Mucosa of gallbladder (tissue), 1 donor: ENCODE results near the gene CCDC85C. TPM values are rescaled to one million over a fixed set of nuclear protein-coding genes. Genes with fewer than 3 reads are reported as not detected.
A peak's percentile ranks its signal among the peaks of the same experiment; 100 is the strongest.
"Not testable (repeated sequence)": the region's sequence is repeated elsewhere in the genome, so short reads cannot be mapped to it uniquely, and the experiment has no call there.

Experiments
- DNase-seq: peaks from one replicate; pipeline ENCODE4 v3.0.0-alpha.2; 2020; ENCODE audit warnings: low spot score
- total RNA-seq: library from RNA; stranded (reverse); gene quantifications from one replicate; pipeline ENCODE4 v1.2.1, GENCODE V29; 2021
- donor health status: DM: no; HTN: no; CAD: no.

CCDC85C gene
- 41.3 TPM for total RNA-seq

DNA sequence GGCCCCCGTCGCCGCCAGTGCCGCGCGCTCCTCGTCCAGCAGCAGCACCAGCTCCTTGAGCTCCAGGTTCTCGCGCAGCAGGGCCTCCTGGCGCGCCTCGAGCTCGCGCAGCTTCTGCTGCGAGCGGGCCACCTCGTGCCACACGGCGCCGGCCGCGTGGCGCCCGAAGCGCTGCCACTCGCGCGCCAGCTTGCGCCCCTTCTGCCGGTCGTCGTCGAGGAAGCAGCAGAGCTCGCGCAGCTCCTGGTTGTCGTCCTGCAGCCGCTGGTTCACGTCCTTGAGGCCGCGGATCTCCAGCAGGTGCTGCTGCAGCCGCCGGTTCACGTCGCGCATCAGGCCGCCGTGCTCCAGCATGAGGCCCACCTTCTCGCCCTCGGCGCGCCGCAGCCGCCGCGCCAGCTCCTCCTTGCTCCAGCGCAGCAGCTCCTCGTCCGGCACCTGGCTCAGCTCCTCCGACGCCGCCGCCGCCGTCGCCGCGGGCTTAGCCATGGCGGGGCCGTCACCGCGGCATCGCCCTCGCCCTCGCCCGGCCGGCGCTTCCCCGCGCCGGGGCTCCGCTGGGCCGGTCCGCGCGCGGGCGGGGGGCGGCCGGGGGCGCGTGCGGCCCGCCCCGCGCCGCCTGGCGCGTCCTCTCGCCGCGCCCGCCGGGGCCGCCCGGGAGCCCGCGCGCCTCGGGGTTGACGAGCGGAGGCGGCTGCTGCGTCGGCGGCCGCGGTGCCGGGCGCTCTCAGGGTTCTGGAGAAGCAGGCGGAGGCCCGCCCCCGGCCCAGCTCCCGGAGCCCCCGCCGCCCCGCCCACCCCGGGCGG, at the start of gene CCDC85C:
Gene CCDC85C (minus strand): TSS at position 737 of the 807 bp plus-strand sequence. CDS start 248 bp downstream, at position 489.
- DNase-seq: peak; percentile 24

DNA sequence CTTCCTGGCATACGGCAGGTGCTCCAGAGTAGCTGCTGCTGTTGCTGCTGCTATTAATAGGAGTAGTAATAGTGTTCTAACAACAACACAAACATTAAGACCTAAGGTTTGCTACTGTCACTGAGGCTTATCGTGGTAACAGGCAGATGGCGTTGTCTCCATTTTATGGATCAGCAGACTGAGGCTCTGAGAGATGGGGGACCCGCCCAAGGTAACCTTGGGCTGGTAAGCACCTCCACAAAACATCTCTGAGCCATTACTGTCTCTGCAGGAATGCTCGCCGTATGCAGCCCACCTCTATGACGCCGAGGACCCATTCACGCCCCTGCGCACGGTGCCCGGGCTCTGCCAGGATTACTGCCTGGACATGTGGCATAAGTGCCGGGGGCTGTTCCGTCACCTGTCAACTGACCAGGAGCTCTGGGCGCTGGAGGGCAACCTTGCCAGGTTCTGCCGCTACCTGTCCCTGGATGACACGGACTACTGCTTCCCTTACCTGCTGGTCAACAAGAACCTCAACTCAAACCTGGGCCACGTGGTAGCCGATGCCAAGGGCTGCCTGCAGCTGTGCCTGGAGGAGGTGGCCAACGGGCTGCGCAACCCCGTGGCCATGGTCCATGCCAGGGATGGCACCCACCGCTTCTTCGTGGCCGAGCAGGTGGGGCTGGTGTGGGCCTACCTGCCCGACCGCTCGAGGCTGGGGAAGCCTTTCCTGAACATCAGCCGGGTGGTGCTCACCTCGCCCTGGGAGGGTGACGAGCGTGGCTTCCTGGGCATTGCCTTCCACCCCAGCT, 48.1 kb upstream of the CCDC85C start:
- no peak for DNase-seq

DNA sequence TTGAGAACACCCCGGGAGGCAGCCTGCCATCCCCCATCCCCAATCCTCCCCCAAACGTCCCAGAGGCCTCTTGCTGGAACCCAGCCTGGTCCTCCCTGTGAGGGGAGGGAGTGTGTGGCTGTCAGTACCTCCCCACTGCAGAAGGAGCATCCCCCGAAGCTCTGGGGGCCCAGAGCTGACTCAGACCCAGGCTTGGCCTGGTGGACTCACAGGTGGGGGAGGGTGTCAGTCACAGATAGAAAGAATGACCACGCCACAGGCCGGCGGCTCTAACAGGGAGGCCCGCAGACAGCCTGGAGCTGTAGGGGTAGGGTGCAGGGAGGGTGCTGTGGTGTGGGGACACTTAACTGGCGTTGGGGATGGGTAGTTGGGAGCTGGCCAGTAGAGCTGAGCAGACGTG, 46.2 kb upstream of the CCDC85C start:
- DNase-seq: no peak

DNA sequence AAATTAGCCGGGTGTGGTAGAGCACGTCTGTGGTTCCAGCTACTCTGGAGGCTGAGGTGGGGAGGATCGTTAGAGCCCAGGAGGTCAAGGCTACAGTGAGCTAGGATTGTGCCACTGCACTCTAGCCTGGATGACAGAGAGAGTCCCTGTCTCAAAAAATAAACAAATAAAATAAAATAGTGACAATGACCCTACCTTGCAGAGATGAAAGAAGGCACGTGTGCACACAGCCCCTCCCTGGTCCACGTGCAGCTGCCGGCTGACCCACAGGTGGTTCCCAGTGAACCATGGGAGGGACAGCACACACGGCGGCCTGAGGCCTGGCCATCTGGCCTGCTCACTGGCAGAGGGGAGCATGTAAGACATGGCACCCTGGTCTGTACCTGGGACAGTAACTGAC, 45.6 kb upstream of the CCDC85C start:
- no peak for DNase-seq

DNA sequence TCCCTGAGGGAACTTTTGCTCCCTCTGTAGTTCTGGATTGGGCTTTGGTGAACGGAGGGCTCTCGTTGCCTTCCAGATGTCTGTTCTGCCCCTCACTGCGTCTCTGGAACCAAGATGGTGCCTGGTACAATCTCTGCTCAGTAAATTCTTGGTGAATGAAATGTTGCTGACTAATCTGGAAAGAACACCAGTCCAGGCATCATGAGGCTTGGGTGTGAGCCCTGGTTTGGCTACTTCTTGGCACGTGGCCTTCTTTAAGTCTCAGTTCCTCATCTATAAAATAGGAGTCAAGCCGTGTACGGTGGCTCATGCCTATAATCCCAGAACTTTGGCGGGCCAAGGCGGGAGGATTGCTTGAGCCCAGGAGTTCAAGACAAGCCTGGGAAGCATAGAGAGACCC, 45.2 kb upstream of the CCDC85C start:
- DNase-seq: no peak

DNA sequence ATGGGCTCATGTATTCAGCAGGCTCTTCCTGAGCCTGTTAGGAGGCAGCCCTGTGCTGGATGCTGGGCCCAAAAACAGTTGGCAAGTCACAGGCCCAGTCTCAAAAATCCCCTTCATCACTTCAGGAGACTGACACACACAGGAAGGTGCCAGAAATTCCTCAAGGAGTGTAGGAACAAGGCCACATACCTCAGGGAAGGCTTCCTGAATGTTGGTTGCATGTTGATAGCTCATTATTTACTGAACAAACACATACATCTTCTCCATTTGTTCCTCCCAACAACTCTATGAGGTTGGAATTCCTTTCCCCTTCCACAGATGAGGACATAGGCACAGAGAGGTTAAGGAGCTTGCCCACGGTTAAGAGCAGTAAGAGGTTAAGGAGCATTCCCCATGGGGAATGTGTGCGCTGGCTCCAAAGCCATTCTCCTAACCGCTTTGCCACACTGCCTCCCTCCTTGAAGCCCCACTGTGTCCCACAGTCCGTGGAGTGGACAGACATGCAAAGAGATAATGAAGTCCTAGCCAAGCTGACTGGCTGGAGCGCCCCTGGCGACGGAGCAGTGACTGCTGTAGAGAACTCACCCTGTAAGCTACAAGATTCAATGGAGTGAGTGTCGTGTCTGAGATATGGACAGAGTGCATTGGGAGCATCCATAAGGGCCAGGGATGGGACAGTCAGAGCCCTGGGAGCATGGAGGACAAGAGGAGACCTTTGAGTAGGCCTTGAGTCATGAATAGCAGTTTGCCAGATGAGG, 44.2 kb upstream of the CCDC85C start:
- no peak for DNase-seq

DNA sequence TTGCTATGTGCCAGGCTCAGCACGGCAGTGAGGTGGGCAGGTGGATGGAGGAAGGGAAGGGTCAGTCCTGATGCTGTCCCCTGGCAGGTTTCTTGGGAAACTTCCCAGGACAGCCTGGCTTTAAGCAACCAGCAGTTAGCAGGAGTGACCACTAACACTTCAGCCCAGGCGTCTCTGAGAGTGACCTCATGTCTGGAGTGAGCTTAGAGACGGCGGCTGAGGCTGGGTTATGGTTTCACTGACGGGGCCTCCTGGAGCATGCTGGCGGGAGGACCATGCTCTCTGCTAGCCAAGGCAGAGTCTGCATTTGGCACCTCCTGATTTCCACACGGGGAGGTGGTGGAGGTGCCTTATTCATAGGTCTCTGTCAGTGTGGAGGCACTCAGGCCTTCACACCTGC, 43.4 kb upstream of the CCDC85C start:
- DNase-seq: no peak

DNA sequence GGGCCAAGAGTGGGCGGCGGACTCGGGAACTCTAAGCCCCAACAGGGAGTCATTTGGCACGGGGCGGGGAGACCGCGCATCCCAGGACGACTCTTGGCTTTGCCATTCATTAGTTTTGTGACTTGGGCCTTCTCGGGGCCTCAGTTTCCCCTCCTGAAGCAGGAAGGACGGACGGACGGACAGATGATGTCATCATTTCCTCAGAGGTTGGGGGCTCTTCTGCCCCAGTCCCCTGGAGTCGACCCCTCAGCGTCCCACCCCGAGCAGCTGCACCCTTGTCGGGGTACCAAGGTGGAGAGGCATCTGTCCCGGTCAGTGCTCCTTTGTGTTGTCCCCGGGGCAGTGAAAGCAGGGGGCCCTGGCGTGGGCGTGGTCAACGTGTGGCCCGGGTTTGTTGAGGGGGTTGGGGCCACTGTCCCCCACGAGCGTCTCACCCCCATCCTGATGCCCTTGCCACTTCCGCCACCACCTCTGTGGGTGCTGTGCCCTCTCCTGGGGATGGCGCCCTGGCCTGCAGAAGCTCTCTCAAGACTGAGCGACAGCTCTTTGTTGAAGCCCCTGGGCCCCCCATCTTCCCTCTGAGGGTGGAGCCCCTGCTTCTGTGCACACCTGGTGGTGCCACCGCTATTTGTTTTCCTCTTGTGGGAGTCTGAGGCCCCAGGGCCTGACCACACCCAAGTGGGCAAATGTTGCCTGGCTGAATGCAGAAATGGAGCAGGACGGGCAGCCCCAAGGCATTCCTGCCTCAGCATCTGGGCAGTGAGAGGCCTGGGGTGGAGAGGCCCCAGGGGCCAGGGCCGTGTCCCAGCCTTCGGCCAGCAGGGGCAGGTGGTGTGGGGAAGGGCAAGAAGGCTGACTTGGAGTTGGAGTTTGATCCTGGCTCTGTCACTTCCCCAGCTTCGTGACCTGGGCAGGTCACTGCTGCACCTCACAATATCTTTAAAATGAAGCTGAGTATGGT, 41.8 kb upstream of the CCDC85C start:
- DNase-seq: no peak

DNA sequence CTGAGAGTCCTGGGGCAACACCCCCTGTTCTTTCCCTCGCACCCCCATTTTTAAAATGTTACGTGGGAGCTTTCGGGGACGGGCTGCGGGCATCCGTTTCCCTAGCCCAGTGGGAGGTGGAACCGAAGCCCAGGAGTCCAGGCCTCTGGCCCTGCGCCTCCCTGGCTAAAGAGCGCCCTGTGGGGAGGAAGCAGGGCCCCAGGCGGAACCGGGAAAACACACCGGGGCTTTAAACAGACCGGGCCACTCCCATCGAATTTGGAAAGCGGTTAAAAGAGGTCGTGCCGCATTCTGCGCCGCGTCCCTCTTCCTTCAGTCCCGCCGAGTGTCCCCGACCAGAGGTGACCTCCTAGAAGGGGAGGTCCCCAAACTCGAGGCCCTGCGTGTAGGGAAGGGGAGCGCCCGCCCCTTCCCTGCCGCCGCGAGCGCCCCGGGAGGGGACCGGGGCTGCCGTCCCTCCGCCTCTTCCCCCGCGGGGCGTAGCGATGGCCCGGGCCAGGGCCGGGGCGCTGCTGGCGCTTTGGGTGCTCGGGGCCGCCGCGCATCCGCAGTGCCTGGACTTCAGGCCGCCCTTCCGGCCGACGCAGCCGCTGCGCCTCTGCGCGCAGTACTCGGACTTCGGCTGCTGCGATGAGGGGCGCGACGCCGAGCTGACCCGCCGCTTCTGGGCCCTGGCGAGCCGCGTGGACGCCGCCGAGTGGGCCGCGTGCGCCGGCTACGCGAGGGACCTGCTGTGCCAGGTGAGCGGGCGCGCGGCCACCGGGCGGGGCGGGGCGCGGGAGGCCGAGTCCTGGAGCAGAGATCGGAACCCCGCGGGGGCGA, 40.9 kb upstream of the CCDC85C start, which contains the start of gene HHIPL1:
Gene HHIPL1 (plus strand): TSS at position 407 of the 822 bp plus-strand sequence. CDS start 79 bp downstream, at position 486.
- no peak for DNase-seq

DNA sequence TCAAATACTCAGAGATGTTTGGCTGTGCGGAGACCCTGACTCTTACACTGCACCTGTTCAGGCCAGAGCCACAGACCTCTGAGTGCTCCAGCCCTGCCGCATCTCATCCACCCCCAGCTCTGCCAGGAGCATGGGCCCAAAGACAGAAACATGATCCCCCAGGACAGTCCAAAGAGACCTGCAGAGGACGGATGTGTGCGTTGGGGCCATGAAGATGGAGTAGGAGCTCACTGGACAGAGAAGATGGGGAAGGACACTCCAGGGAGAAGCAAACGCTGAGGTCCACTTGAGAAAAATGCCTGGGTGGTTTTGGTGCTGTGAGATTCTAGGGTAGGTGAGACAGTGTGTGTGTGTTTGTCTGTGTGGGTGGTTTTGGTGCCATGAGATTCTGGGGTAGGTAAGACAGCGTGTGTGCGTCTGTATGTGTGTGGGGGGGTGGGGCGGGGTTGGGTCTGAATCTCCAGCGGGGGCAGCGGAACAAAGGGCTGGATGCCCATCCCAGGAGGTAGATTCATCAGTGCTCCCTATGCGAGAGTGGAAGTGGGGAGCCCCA, 40.1 kb upstream of the CCDC85C start:
- DNase-seq: no peak

DNA sequence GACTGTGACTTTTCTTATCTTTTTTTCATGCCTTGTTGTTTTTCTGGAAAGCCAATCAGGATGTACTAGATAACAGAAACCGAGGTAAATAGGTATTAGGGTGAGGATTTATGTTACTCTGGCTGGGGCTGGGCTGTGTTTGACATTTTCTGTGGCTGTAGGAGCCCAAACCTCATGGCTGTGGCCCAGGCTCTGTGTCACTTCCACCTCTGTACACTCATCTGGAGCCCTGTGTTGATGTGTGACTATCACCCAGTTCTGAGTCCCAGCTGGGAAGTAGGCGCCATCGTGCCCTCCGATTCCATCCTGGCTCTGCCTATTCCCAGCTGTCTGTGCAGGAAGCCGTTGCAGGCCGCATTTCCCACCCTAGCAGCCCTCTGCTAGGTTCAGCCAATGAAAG, 39.3 kb upstream of the CCDC85C start:
- DNase-seq: no peak

DNA sequence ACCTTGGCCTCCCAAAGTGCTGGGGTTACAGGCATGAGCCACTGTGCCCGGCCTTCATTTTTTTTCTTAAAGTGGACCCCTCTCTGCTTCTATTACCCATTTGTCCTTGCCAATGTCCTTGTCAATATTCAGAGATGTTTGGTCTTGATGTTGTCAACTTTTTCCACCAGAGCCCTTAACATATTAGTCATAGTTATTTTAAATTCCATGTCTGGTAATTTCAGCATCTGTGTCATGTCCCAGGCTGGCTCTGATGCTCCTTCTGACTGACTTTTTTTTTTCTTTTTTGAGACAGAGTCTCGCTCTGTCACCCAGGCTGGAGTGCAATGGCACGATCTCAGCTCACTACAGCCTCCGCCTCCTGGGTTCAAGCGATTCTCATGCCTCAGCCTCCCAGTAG, 38.8 kb upstream of the CCDC85C start:
- DNase-seq: not testable (repeated sequence)

DNA sequence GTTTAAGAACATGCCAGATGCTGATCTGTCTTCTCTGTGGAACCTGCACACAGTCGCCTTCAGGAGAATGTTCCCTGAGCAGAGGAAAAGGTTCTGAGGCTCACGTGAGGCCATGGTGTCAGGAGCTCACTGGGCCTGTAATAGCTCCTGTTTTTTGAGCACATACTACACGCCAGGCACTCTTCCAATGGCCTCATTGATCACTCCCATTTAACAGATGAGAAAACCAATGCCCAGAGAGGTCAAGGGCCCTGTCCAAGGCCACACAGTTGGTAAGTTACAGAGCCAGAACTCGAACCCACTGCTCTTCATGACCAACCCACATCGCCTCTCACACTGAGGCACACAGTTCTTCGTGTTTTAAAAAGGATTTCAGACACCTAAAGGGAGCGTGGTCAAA, 33.6 kb upstream of the CCDC85C start:
- DNase-seq: no peak

DNA sequence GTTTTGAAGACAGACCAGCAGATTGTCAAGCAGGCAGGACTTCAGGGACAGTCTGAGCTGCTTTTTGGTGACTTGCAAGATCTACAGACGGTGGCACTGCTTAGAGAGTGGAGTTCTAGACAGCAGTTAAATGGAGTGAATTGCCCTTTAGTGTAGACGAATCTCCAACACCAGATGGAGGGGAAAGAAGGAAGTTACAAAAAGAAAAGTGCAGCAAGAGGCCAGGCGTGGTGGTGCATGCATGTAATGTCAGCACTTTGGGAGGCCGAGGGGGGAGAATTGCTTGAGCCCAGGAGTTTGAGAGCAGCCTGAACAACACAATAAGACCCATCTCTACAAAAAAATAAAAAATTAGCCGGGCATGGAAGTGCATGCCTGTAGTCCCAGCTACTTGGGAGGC, 32.5 kb upstream of the CCDC85C start:
- no peak for DNase-seq

DNA sequence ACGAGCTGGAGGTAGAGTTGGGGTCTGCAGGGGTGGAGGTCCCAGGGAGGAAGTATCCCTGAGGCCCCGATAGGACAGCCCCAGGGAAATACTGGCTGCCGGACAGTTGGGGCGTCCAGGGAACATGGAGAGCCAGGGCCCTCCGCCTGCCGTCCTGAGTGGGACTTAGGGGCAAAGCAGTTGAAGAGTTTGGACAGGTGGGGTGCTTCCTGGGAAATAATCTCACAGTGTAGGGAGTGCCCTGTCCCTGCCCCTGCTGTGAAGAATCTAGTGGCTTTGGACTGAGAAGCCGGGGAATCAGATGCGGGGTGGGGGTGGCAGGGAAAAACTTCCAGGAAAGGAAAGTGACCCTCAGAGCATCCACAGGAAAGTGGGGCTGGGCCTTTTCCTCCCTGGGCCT, 31.1 kb upstream of the CCDC85C start:
- no peak for DNase-seq

DNA sequence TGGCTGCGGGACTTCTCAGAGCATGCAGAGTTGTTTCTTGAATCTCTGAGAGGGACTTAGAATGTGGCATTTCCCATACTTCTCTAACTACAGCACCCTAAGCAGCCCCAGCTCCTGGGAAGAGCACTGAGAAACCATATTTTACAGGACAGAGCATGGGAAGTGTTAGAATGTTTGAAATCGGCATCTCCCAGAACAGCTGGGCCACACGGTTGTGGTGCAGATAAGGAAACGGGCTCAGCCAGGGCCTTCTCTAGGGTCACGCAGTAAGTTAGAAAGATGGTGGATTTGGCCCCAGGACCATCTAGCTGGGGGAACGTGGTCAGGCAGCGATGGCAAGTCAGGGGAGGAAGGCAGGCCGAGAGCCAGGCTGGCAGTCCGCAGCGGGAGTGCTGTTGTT, 30.4 kb upstream of the CCDC85C start:
- no peak for DNase-seq

DNA sequence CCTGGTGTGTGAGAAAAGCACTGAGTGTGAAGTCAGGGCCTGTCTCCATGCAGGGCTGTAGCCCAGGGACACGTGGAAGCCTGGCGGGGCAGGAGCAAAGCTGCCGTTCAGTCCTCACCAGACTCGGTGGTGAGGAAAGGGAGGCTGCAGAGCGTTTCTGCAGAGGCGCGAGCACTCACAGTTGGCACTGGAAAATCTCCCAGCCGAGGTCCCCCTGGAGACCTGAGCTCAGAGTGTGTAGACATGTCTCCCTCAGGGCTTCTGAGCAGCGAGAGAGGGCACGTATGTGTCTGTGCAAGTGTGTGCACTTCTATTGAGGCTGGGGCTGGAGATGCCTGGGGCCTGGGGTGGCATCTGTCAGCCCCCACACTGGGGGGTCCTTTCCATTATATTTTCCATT, 29.9 kb upstream of the CCDC85C start:
- DNase-seq: no peak

DNA sequence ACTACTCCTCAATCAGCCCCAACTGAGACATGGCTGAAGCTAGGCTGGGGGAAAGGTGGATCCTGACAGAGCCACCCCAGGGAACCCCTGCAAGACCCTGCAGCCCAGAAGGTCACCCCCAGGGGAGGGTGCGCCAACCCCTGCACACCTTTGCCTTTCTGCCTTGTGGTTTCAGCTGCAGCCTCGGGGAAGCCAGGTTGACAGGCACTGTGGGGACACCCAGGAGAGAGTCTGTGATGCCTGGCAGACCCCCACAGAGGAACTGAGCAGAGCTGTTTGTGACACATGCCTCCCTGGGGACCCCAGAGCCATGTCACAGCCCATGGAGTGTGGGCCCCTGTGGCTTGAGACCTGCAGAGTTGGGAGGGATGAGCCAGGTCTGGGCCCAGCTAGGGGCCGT, 29.1 kb upstream of the CCDC85C start:
- no peak for DNase-seq

DNA sequence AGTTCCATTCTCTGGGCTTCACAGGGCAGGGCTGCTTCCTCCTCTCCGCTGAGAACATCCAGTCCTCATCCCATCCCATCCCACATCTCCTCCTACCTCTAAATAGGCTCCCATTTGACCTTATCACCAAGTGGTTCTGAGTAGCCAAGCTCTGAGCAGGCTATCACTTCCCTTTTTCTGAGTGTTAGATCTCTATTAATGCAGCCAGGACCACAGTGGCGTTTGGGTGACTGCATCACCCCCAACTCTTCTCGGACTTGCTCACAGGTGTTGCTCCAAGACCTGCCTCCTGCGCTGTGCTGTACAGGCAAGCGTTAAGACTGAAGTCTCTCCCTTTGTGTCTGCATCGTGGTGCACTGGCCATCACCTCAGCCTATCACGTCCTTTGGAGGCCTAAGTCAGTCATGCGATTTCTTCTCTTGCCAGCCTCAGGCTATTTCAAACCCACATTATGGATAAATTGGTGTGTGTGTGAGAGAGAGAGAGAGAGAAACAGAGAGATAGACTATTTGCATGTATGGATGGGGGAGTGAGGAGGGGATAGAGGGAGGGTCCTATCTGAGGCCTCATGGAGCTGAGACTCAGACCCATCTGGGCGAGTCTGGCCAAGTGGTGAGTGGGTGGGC, 28.5 kb upstream of the CCDC85C start:
- no peak for DNase-seq
